Mesenchymal stem cell (in vitro differentiated cells and primary cell): ENCODE data around the gene TUT7.

Source experiments
- DNase-seq: peaks from one replicate; pipeline ENCODE4 v3.0.0-alpha.2; 2013
- H2AFZ ChIP-seq: one replicate; pipeline ENCODE4 v1.6.1; 2013; ENCODE audit warnings: low read depth, mild to moderate bottlenecking, control low read depth, inconsistent platforms, low read length, moderate library complexity
- H2AK5ac ChIP-seq: 2 replicates; pipeline ENCODE4 v1.6.1; 2013; ENCODE audit warnings: low read length, moderate library complexity, mild to moderate bottlenecking, inconsistent platforms; ENCODE audit not compliant: severe bottlenecking
- H2BK120ac ChIP-seq: one replicate; pipeline ENCODE4 v1.6.1; 2013; ENCODE audit warnings: low read depth, mild to moderate bottlenecking, inconsistent platforms, low read length, moderate library complexity
- H2BK12ac ChIP-seq, 2 experiments: one replicate each; pipeline ENCODE4 v1.6.1; 2013; ENCODE audit warnings: inconsistent platforms in 2 of 2, low read length in 2 of 2, mild to moderate bottlenecking in 2 of 2, moderate library complexity in 2 of 2, control low read depth in 1 of 2
- H2BK15ac ChIP-seq: one replicate; pipeline ENCODE4 v1.6.1; 2013; ENCODE audit warnings: mild to moderate bottlenecking, low read depth, inconsistent platforms; ENCODE audit not compliant: poor library complexity, severe bottlenecking
- H2BK5ac ChIP-seq: 2 replicates; pipeline ENCODE4 v1.6.1; 2013; ENCODE audit warnings: low read depth, mild to moderate bottlenecking, low read length, control low read depth, inconsistent platforms; ENCODE audit not compliant: poor library complexity, severe bottlenecking
- H3K14ac ChIP-seq, 2 experiments: one replicate each; pipeline ENCODE4 v1.6.1; 2013; ENCODE audit warnings: inconsistent platforms in 2 of 2, low read length in 2 of 2, control low read depth in 1 of 2, mild to moderate bottlenecking in 1 of 2, moderate library complexity in 1 of 2
- H3K18ac ChIP-seq, 2 experiments: one replicate each; pipeline ENCODE4 v1.6.1; 2013; ENCODE audit warnings: inconsistent platforms in 2 of 2, low read length in 2 of 2, control low read depth in 1 of 2, low read depth in 1 of 2, mild to moderate bottlenecking in 1 of 2
- H3K23ac ChIP-seq, 2 experiments: one replicate each; pipeline ENCODE4 v1.6.1; 2013; ENCODE audit warnings: inconsistent platforms in 2 of 2, low read length in 2 of 2, mild to moderate bottlenecking in 2 of 2, moderate library complexity in 2 of 2, control low read depth in 1 of 2
- H3K27ac ChIP-seq: 2 replicates; pipeline ENCODE4 v1.5.1; 2013; ENCODE audit warnings: mild to moderate bottlenecking, moderate library complexity, low read length, control low read depth, inconsistent platforms; ENCODE audit not compliant: poor library complexity, severe bottlenecking
- H3K27me3 ChIP-seq, 2 experiments: 2 replicates each; pipeline versions ENCODE4 v1.6.1 to v1.7.0; 2013; ENCODE audit warnings: low read length in 2 of 2, mild to moderate bottlenecking in 2 of 2, moderate library complexity in 2 of 2, control low read depth in 1 of 2, inconsistent platforms in 1 of 2; ENCODE audit not compliant: control insufficient read depth in 1 of 2, insufficient read depth in 1 of 2
- H3K36me3 ChIP-seq, 2 experiments: 2 replicates each; pipeline versions ENCODE4 v1.6.1 to v1.7.0; 2013; ENCODE audit warnings: low read length in 2 of 2, control low read depth in 1 of 2, inconsistent platforms in 1 of 2, low read depth in 1 of 2, mild to moderate bottlenecking in 1 of 2; ENCODE audit not compliant: insufficient read depth in 2 of 2, control insufficient read depth in 1 of 2
- H3K4ac ChIP-seq, 2 experiments: one replicate each; pipeline ENCODE4 v1.6.1; 2013; ENCODE audit warnings: inconsistent platforms in 2 of 2, low read length in 2 of 2, mild to moderate bottlenecking in 2 of 2, moderate library complexity in 2 of 2, control low read depth in 1 of 2, low read depth in 1 of 2
- H3K4me1 ChIP-seq: 2 replicates; pipeline ENCODE4 v1.6.1; 2013; ENCODE audit warnings: low read depth, low read length, control low read depth; ENCODE audit not compliant: control insufficient read depth, insufficient read depth
- H3K4me2 ChIP-seq: 2 replicates; pipeline ENCODE4 v1.6.1; 2013; ENCODE audit warnings: low read length, mild to moderate bottlenecking, inconsistent platforms; ENCODE audit not compliant: poor library complexity, severe bottlenecking
- H3K4me3 ChIP-seq, 2 experiments: 2 replicates each; pipeline versions ENCODE4 v1.5.1 to v1.7.0; 2013; ENCODE audit warnings: low read length in 2 of 2, mild to moderate bottlenecking in 2 of 2, control low read depth in 1 of 2, low read depth in 1 of 2; ENCODE audit not compliant: insufficient read depth in 1 of 2
- H3K79me1 ChIP-seq: replicated peaks from 2 replicates; pipeline ENCODE4 v1.6.1; 2013; ENCODE audit warnings: mild to moderate bottlenecking, control low read depth, low read length, inconsistent platforms; ENCODE audit not compliant: poor library complexity, severe bottlenecking
- H3K9ac ChIP-seq: 2 replicates; pipeline ENCODE4 v1.7.0; 2013; ENCODE audit warnings: mild to moderate bottlenecking, low read length, moderate library complexity
- H3K9me3 ChIP-seq: 2 replicates; pipeline ENCODE4 v1.7.0; 2013; ENCODE audit warnings: mild to moderate bottlenecking, low read length; ENCODE audit not compliant: control insufficient read depth
- H4K8ac ChIP-seq: one replicate; pipeline ENCODE4 v1.6.1; 2013; ENCODE audit warnings: inconsistent platforms, mild to moderate bottlenecking, low read length, moderate library complexity
- H4K91ac ChIP-seq: one replicate; pipeline ENCODE4 v1.6.1; 2013; ENCODE audit warnings: mild to moderate bottlenecking, low read length, inconsistent platforms
- WGBS: methylation state at CpG from one replicate; pipeline ENCODE4 v1.1.7; 2013; ENCODE audit warnings: mixed read lengths; 5-methylcytosine and 5-hydroxymethylcytosine counted together

Gene TUT7

DNA sequence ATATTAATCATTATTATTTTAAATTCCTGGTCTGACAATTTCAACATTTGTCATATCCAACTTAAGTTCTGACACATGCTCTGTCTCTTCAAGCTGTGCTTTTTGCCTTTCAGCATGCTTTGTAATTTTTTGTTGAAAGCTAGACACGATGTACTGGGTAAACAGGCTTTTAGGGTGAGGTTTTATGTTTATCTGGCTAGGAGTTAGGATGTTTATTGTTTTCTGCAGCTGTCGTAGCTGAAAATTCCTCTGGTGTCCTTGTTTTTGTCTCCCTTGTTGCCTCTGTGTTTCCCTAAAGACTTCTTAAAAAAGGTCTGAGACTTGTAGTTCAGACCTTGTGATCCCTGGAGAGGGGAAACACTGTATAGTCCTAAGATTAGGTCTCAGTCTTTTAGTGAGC lies 20.6 kb downstream of the TUT7 start:
- Histone ChIP-seq H3K14ac (no peak overlapping the region), H2AK5ac (no peak overlapping the region), H3K27me3 (no peaks in the 10 kb centered on the region), H3K23ac (no peak overlapping the region), H3K18ac (no peak overlapping the region), H2BK5ac (no peak overlapping the region), H3K4me3 (no peak overlapping the region), H3K9me3 (no peaks in the 10 kb centered on the region), H2AFZ (no peak overlapping the region), H2BK120ac (no peak overlapping the region), H2BK15ac (no peak overlapping the region), H3K36me3 (peaks cover 2 to 96% of the 10 kb centered on the region in 2 experiments), H3K27ac (no peak overlapping the region), H3K4me1 (peaks cover 1% of the 10 kb centered on the region), H2BK12ac (no peak overlapping the region), H3K4ac (no peak overlapping the region), H3K9ac (no peak overlapping the region), H3K79me1 (peaks cover 7% of the 10 kb centered on the region), H4K8ac (no peak overlapping the region), H4K91ac (no peak overlapping the region), H3K4me2 (no peak overlapping the region)
- DNase-seq = no peak
- 64% methylated on average over 2 of the region's 2 CpGs for WGBS

- Histone ChIP-seq H3K9ac (no peak overlapping the region), H2AFZ (no peak overlapping the region), H4K8ac (no peak overlapping the region), H3K14ac (no peak overlapping the region), H3K79me1 (peaks cover 19% of the 10 kb centered on the region), H3K18ac (no peak overlapping the region), H3K4me1 (peaks cover 1% of the 10 kb centered on the region), H3K27ac (no peak overlapping the region), H3K4me2 (no peak overlapping the region), H4K91ac (no peak overlapping the region), H3K4me3 (no peak overlapping the region), H3K23ac (no peak overlapping the region), H2BK12ac (no peak overlapping the region), H3K9me3 (no peaks in the 10 kb centered on the region), H2BK5ac (no peak overlapping the region), H3K27me3 (no peaks in the 10 kb centered on the region), H3K4ac (no peak overlapping the region), H3K36me3 (peaks cover 5 to 96% of the 10 kb centered on the region in 2 experiments), H2BK120ac (no peak overlapping the region), H2AK5ac (no peak overlapping the region), H2BK15ac (no peak overlapping the region)
- no peak for DNase-seq
- WGBS = 100% methylated on average over 4 of the region's 5 CpGs
These were observed 24.0 kb downstream of the TUT7 start for GRCh38 chr9:86330186-86330585.

DNA sequence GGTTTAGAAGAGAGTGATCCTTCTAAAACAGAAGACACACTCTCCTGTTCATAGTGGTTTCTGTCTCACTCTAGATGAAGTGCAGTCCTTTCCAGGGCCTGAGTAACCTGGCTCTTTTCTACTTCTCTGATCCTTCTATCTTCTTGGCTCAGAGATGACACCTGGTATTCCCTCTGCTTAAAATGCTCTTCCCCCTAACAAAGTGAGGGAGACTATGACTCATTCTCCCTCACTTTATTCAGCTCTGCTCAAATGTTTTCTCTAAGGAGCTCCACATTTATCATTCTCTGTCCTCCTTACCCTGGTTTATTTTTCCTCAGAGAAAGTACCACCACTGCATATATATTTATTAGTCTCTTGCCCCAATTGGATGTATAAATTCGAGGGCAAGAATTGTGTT lies 24.6 kb downstream of the TUT7 start:
- Histone ChIP-seq H3K9me3 (no peaks in the 10 kb centered on the region), H2BK12ac (no peak overlapping the region), H2BK120ac (no peak overlapping the region), H3K14ac (no peak overlapping the region), H3K4me3 (no peak overlapping the region), H3K18ac (no peak overlapping the region), H2BK15ac (no peak overlapping the region), H3K4me2 (no peak overlapping the region), H3K27ac (no peak overlapping the region), H2AK5ac (no peak overlapping the region), H2AFZ (no peak overlapping the region), H3K27me3 (no peaks in the 10 kb centered on the region), H3K23ac (no peak overlapping the region), H2BK5ac (no peak overlapping the region), H3K4me1 (peaks cover 1% of the 10 kb centered on the region), H3K9ac (no peak overlapping the region), H3K4ac (no peak overlapping the region), H3K79me1 (peaks cover 19% of the 10 kb centered on the region), H4K8ac (no peak overlapping the region), H3K36me3 (peaks cover 5 to 96% of the 10 kb centered on the region in 2 experiments), H4K91ac (no peak overlapping the region)
- DNase-seq = no peak
- 90% methylated on average over 1 of the region's 1 CpG for WGBS

DNA sequence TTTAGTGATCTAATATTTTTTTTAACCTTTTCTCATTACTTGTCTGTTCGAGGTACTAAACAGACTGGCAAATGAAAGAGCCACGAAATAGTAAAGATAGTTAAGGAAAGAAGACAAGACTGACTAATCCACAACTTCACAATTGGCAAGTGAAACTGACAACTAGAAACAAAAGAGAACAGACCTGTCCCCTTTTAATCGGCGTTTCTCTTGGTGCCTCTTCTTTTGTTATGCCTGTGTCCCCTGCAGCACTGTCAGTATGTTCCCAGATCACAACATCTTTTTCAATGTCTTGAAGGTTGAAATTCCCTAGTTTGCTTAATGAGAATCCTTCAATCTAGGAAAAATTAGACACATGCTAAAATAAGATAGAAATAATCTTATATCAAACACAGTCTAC lies 26.1 kb downstream of the TUT7 start:
- Histone ChIP-seq H2AFZ (no peak overlapping the region), H3K4ac (no peak overlapping the region), H3K27ac (no peak overlapping the region), H2AK5ac (no peak overlapping the region), H3K18ac (no peak overlapping the region), H3K27me3 (no peaks in the 10 kb centered on the region), H3K4me2 (no peak overlapping the region), H2BK120ac (no peak overlapping the region), H3K36me3 (peaks cover 9 to 96% of the 10 kb centered on the region in 2 experiments), H3K9ac (no peak overlapping the region), H3K4me1 (peaks cover 1% of the 10 kb centered on the region), H4K8ac (no peak overlapping the region), H2BK5ac (no peak overlapping the region), H2BK12ac (no peak overlapping the region), H3K9me3 (no peaks in the 10 kb centered on the region), H2BK15ac (no peak overlapping the region), H3K14ac (no peak overlapping the region), H3K23ac (no peak overlapping the region), H3K79me1 (peaks cover 18% of the 10 kb centered on the region), H4K91ac (no peak overlapping the region), H3K4me3 (no peak overlapping the region)
- no peak for DNase-seq
- 58% methylated on average over 4 of the region's 4 CpGs for WGBS
